HepG2 (cell line): ENCODE results near the gene ANAPC2. TPM values are rescaled to one million over a fixed set of nuclear protein-coding genes. Genes with fewer than 3 reads are reported as not detected.
A peak's percentile ranks its signal among the peaks of the same experiment; 100 is the strongest.

ENCODE experiments used
- CHD4 ChIP-seq: fragments of 200-600 bp; sonication (generic); IDR thresholded peaks from 2 replicates; pipeline ENCODE4 v1.7.0; 2017; ENCODE audit warnings: mild to moderate bottlenecking, low read length, borderline replicate concordance
- ERF ChIP-seq: IDR thresholded peaks from 2 replicates; pipeline ENCODE4 v1.6.1; 2018; ENCODE audit warnings: missing biosample characterization, missing genetic modification reagents
- FOXA3 ChIP-seq: IDR thresholded peaks from 2 replicates; pipeline ENCODE4 v1.6.1; 2016; ENCODE audit warnings: missing genetic modification reagents, missing compliant biosample characterization
- HDAC1 ChIP-seq: sonication (generic); formaldehyde crosslinking; IDR thresholded peaks from 2 replicates; pipeline ENCODE4 v1.5.1; 2020; ENCODE audit warnings: mild to moderate bottlenecking, missing genetic modification reagents
- MYC ChIP-seq: sonication (generic); formaldehyde crosslinking; IDR thresholded peaks from 2 replicates; pipeline ENCODE4 v1.9.0; 2021; ENCODE audit warnings: missing genetic modification reagents, borderline replicate concordance
- PHF5A ChIP-seq: IDR thresholded peaks from one replicate; pipeline ENCODE4 v1.6.1; 2018; ENCODE audit warnings: low read depth, missing genetic modification reagents; ENCODE audit not compliant: unreplicated experiment
- POGZ ChIP-seq: sonication (generic); formaldehyde crosslinking; IDR thresholded peaks from 2 replicates; pipeline ENCODE4 v1.4.0; 2020; ENCODE audit warnings: mild to moderate bottlenecking, missing genetic modification reagents
- SMAD3 ChIP-seq: sonication (generic); formaldehyde crosslinking; IDR thresholded peaks from 2 replicates; pipeline ENCODE4 v1.4.0; 2020; ENCODE audit warnings: missing genetic modification reagents
- SRSF9 ChIP-seq: fragments of 200-400 bp; formaldehyde crosslinking; IDR thresholded peaks from 2 replicates; pipeline ENCODE4 v1.6.1; 2018; ENCODE audit warnings: borderline replicate concordance, mild to moderate bottlenecking, low read depth, low read length; ENCODE audit not compliant: insufficient read depth, poor library complexity, severe bottlenecking
- TGIF2 ChIP-seq: IDR thresholded peaks from 2 replicates; pipeline ENCODE4 v1.6.1; 2016; ENCODE audit warnings: control low read depth, missing compliant biosample characterization
- ZBTB38 ChIP-seq: sonication (generic); formaldehyde crosslinking; IDR thresholded peaks from 2 replicates; pipeline ENCODE4 v1.5.1; 2020; ENCODE audit warnings: mild to moderate bottlenecking, missing genetic modification reagents
- ZFP62 ChIP-seq: sonication (generic); formaldehyde crosslinking; IDR thresholded peaks from 2 replicates; pipeline ENCODE4 v1.4.0; 2020; ENCODE audit warnings: missing genetic modification reagents
- ZNF260 ChIP-seq: sonication (generic); formaldehyde crosslinking; IDR thresholded peaks from 2 replicates; pipeline ENCODE4 v1.4.0; 2020; ENCODE audit warnings: missing genetic modification reagents, low read depth, mild to moderate bottlenecking, borderline replicate concordance
- polyA plus RNA-seq, 8 experiments: library from polyadenylated mRNA; depleted of rRNA in 3 of 8; stranded (reverse) in 7 of 8; unstranded in 1 of 8; fragments of >200 nt; fragmentation: Illumina TruSeq in 4 of 8; extraction: Trizol in 4 of 8; gene quantifications; 2 replicates each; pipeline versions ENCODE4 v1.2.1 to v1.2.3, GENCODE V29; 2011 to 2016; ENCODE audit warnings: low read depth in 4 of 8, missing spikeins in 1 of 8, mixed read lengths in 1 of 8; ENCODE audit not compliant: insufficient read depth in 1 of 8
- total RNA-seq, 5 experiments: library from RNA; depleted of rRNA; stranded (reverse); fragments of >200 nt; fragmentation: Illumina TruSeq; extraction: Trizol; gene quantifications; 2 replicates each; pipeline ENCODE4 v1.2.3, GENCODE V29; 2016; ENCODE audit warnings: low read depth in 1 of 5
- TF ChIP-seq, protein P1 (sequence below): sonication (generic); formaldehyde crosslinking; IDR thresholded peaks from 2 replicates; pipeline ENCODE4 v1.4.0; 2020; ENCODE audit warnings: missing genetic modification reagents
- TF ChIP-seq, protein P2 (sequence below), 2 experiments: fragments of 450-650 bp in 1 of 2; sonication (generic) in 1 of 2; formaldehyde crosslinking in 1 of 2; IDR thresholded peaks; 2 replicates each; pipeline versions ENCODE4 v1.6.1 to v1.8.0; 2016 to 2022; ENCODE audit warnings: antibody characterized with exemption in 1 of 2, mild to moderate bottlenecking in 1 of 2, missing genetic modification reagents in 1 of 2
- TF ChIP-seq, protein P3 (sequence below): sonication (generic); formaldehyde crosslinking; IDR thresholded peaks from 2 replicates; pipeline ENCODE4 v1.5.0; 2020; ENCODE audit warnings: mild to moderate bottlenecking, missing genetic modification reagents

ANAPC2 gene
- total and polyA plus RNA-seq, 2 of the 13 experiments (the other 11 are each of a cell fraction or from before 2014, with no cell fraction given) = 12.3 to 15.4 TPM

DNA sequence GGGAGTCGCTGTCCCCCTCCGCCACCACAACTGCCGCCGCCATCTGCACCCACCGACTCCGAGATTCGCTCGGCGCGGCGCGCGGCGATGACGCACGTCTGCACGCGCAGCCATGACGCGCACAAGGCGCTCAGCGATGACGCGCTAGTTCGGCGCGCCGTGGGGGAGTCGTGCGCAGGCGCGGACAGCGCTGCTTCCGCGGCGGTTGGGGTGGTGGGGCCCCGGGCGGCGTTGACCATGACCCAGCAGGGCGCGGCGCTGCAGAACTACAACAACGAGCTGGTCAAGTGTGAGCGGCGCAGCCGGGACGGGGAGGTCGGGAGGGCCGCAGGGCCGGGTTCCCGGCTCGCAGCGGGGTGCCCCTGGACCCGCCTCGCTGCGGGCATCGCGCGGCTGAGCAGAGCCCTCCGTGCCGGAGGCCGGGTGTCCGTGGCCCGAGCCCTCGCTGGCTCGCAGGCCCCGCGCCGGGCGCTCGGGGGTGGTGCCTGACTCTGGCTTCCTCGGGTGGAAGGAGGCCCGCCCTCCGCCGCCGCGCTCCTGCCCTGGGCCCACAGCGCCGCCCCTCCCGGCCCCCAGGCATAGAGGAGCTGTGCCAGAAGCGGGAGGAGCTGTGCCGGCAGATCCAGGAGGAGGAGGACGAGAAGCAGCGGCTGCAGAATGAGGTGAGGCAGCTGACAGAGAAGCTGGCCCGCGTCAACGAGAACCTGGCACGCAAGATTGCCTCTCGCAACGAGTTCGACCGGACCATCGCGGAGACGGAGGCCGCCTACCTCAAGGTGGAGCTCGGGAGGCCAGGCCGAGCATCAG is at the start of gene ANAPC2, which contains the start of gene SSNA1 (continued):
- TF ChIP-seq, protein P1, sequence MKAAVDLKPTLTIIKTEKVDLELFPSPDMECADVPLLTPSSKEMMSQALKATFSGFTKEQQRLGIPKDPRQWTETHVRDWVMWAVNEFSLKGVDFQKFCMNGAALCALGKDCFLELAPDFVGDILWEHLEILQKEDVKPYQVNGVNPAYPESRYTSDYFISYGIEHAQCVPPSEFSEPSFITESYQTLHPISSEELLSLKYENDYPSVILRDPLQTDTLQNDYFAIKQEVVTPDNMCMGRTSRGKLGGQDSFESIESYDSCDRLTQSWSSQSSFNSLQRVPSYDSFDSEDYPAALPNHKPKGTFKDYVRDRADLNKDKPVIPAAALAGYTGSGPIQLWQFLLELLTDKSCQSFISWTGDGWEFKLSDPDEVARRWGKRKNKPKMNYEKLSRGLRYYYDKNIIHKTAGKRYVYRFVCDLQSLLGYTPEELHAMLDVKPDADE (CRISPR knock-in tag) = no peak
- TF ChIP-seq POGZ (CRISPR knock-in tag) = peak; percentile 92
- TF ChIP-seq HDAC1 (CRISPR knock-in tag) = peak; percentile 100
- peak; percentile 68; the same call in 1 of the 2 replicates for TF ChIP-seq ZBTB38 (CRISPR knock-in tag)
- peak; percentile 98 for TF ChIP-seq ZFP62
- peak; percentile 96 for TF ChIP-seq TGIF2 (CRISPR knock-in tag)
- TF ChIP-seq, protein P2, sequence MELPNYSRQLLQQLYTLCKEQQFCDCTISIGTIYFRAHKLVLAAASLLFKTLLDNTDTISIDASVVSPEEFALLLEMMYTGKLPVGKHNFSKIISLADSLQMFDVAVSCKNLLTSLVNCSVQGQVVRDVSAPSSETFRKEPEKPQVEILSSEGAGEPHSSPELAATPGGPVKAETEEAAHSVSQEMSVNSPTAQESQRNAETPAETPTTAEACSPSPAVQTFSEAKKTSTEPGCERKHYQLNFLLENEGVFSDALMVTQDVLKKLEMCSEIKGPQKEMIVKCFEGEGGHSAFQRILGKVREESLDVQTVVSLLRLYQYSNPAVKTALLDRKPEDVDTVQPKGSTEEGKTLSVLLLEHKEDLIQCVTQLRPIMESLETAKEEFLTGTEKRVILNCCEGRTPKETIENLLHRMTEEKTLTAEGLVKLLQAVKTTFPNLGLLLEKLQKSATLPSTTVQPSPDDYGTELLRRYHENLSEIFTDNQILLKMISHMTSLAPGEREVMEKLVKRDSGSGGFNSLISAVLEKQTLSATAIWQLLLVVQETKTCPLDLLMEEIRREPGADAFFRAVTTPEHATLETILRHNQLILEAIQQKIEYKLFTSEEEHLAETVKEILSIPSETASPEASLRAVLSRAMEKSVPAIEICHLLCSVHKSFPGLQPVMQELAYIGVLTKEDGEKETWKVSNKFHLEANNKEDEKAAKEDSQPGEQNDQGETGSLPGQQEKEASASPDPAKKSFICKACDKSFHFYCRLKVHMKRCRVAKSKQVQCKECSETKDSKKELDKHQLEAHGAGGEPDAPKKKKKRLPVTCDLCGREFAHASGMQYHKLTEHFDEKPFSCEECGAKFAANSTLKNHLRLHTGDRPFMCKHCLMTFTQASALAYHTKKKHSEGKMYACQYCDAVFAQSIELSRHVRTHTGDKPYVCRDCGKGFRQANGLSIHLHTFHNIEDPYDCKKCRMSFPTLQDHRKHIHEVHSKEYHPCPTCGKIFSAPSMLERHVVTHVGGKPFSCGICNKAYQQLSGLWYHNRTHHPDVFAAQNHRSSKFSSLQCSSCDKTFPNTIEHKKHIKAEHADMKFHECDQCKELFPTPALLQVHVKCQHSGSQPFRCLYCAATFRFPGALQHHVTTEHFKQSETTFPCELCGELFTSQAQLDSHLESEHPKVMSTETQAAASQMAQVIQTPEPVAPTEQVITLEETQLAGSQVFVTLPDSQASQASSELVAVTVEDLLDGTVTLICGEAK (IDR thresholded peaks at IDR 0.05) = no peak
- TF ChIP-seq, protein P2 (CRISPR knock-in tag; IDR thresholded peaks at IDR 0.05) = peak; percentile 63
- TF ChIP-seq SRSF9 = no peak
- TF ChIP-seq SMAD3 (CRISPR knock-in tag) = peak; percentile 67; the same call in 1 of the 2 replicates
- TF ChIP-seq CHD4 = no peak
- no peak for TF ChIP-seq ZNF260
- TF ChIP-seq PHF5A (CRISPR knock-in tag) = peak; percentile 98
- peak; percentile 85 for TF ChIP-seq FOXA3
- TF ChIP-seq, protein P3, sequence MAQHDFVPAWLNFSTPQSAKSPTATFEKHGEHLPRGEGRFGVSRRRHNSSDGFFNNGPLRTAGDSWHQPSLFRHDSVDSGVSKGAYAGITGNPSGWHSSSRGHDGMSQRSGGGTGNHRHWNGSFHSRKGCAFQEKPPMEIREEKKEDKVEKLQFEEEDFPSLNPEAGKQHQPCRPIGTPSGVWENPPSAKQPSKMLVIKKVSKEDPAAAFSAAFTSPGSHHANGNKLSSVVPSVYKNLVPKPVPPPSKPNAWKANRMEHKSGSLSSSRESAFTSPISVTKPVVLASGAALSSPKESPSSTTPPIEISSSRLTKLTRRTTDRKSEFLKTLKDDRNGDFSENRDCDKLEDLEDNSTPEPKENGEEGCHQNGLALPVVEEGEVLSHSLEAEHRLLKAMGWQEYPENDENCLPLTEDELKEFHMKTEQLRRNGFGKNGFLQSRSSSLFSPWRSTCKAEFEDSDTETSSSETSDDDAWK (CRISPR knock-in tag) = no peak
- TF ChIP-seq MYC = peak; percentile 92
- peak; percentile 87 for TF ChIP-seq ERF (CRISPR knock-in tag)
